Dendritic cell treated with granulocyte-macrophage colony-stimulating factor and Interleukin-4, amounts not matched to agents 40 ng/mL and 50 ng/mL, for 4 days (primary cell): Measurements from ENCODE around the gene TAF6.

Experiments
- H3K27ac Mint-ChIP-seq: one replicate; pipeline ENCODE4 v1.8.0; 2022; ENCODE audit warnings: mild to moderate bottlenecking, mixed read lengths
- H3K27me3 Mint-ChIP-seq: one replicate; pipeline ENCODE4 v1.8.0; 2022; ENCODE audit warnings: mild to moderate bottlenecking, mixed read lengths
- H3K36me3 Mint-ChIP-seq: one replicate; pipeline ENCODE4 v1.8.0; 2022; ENCODE audit warnings: low read depth, mixed read lengths
- H3K4me1 Mint-ChIP-seq: one replicate; pipeline ENCODE4 v1.8.0; 2022; ENCODE audit warnings: low read depth, mixed read lengths
- H3K4me3 Mint-ChIP-seq: one replicate; pipeline ENCODE4 v1.8.0; 2022; ENCODE audit warnings: mild to moderate bottlenecking, moderate library complexity, mixed read lengths
- H3K9me3 Mint-ChIP-seq: one replicate; pipeline ENCODE4 v1.8.0; 2022; ENCODE audit warnings: mixed read lengths
- intact Hi-C: fragments of 100-400 bp; cut with micrococcal nuclease; formaldehyde crosslinking; loops from one replicate; pipeline ENCODE4 v1.15.0; 2022

Gene TAF6

GRCh38 chr7:100122067-100122466 is 2.9 kb upstream of the TAF6 start:
- peak overlapping the region; percentile 35 for H3K27ac Mint-ChIP-seq
- H3K4me1 Mint-ChIP-seq, result peaks cover 64% of the 10 kb centered on the region
- H3K9me3 Mint-ChIP-seq, result no peaks in the 10 kb centered on the region
- H3K4me3 Mint-ChIP-seq, result no peak overlapping the region
- intact Hi-C loops, result no loop called here
- peaks cover 31% of the 10 kb centered on the region for H3K36me3 Mint-ChIP-seq
- H3K27me3 Mint-ChIP-seq, result no peaks in the 10 kb centered on the region

GRCh38 chr7:100120733-100121036 is 1.5 kb upstream of the TAF6 start:
- H3K4me1 Mint-ChIP-seq, result peaks cover 60% of the 10 kb centered on the region
- H3K27me3 Mint-ChIP-seq, result no peaks in the 10 kb centered on the region

GRCh38 chr7:100119970-100120732 is 993 bp upstream of the TAF6 start:
- H3K36me3 Mint-ChIP-seq, result peaks cover 27% of the 10 kb centered on the region
- H3K27me3 Mint-ChIP-seq, result no peaks in the 10 kb centered on the region
- intact Hi-C loops, result loop anchor here (1.0 to 2.0 kb wide), 2 partner anchors 7 to 19 kb away; partner anchors contain the start of genes AP4M1 and MCM7
- H3K4me1 Mint-ChIP-seq, result peaks cover 55% of the 10 kb centered on the region
- H3K27ac Mint-ChIP-seq, result peak overlapping the region; percentile 97
- no peaks in the 10 kb centered on the region for H3K9me3 Mint-ChIP-seq
- peak overlapping the region; percentile 100 for H3K4me3 Mint-ChIP-seq

More at GRCh38 chr7:100120733-100121036, 1.5 kb upstream of the TAF6 start:
- intact Hi-C loops, result no loop called here
- Mint-ChIP-seq H3K27ac (peak overlapping the region; percentile 97), H3K9me3 (no peaks in the 10 kb centered on the region), H3K4me3 (peak overlapping the region; percentile 100), H3K36me3 (peaks cover 22% of the 10 kb centered on the region)

- H3K4me1 Mint-ChIP-seq, result peaks cover 44% of the 10 kb centered on the region
Measured at GRCh38 chr7:100118388-100119071, 628 bp downstream of the TAF6 start.

GRCh38 chr7:100115026-100115425 is 4.1 kb downstream of the TAF6 start:
- peaks cover 70% of the 10 kb centered on the region for H3K36me3 Mint-ChIP-seq
- no peak overlapping the region for H3K27ac Mint-ChIP-seq
- no peaks in the 10 kb centered on the region for H3K27me3 Mint-ChIP-seq
- no peaks in the 10 kb centered on the region for H3K9me3 Mint-ChIP-seq
- H3K4me1 Mint-ChIP-seq, result peaks cover 35% of the 10 kb centered on the region
- no peak overlapping the region for H3K4me3 Mint-ChIP-seq
- intact Hi-C loops, result no loop called here

More at GRCh38 chr7:100118388-100119071, 628 bp downstream of the TAF6 start:
- Mint-ChIP-seq H3K27me3 (no peaks in the 10 kb centered on the region), H3K36me3 (peaks cover 43% of the 10 kb centered on the region), H3K4me3 (peak overlapping the region; percentile 100), H3K27ac (peak overlapping the region; percentile 97), H3K9me3 (no peaks in the 10 kb centered on the region)
- intact Hi-C loops, result loop anchor here (1.0 to 2.0 kb wide), 2 partner anchors 9 to 18 kb away; partner anchors contain the start of genes AP4M1 and MCM7

GRCh38 chr7:100111914-100112313 is 7.2 kb downstream of the TAF6 start:
- H3K27me3 Mint-ChIP-seq, result no peaks in the 10 kb centered on the region
- no peak overlapping the region for H3K4me3 Mint-ChIP-seq
- H3K27ac Mint-ChIP-seq, result no peak overlapping the region
- H3K36me3 Mint-ChIP-seq, result peaks cover 88% of the 10 kb centered on the region
- intact Hi-C loops, result no loop called here
- H3K4me1 Mint-ChIP-seq, result peaks cover 27% of the 10 kb centered on the region
- no peaks in the 10 kb centered on the region for H3K9me3 Mint-ChIP-seq

- Mint-ChIP-seq H3K27ac (no peak overlapping the region), H3K36me3 (peaks cover 96% of the 10 kb centered on the region)
- intact Hi-C loops, result no loop called here
Measured at GRCh38 chr7:100111156-100111555, 8.0 kb downstream of the TAF6 start.

GRCh38 chr7:100109521-100110163 is 9.5 kb downstream of the TAF6 start:
- intact Hi-C loops, result no loop called here
- peaks cover 100% of the 10 kb centered on the region for H3K36me3 Mint-ChIP-seq
- H3K27ac Mint-ChIP-seq, result no peak overlapping the region
- H3K9me3 Mint-ChIP-seq, result no peaks in the 10 kb centered on the region
- peaks cover 26% of the 10 kb centered on the region for H3K4me1 Mint-ChIP-seq
- no peak overlapping the region for H3K4me3 Mint-ChIP-seq
- no peaks in the 10 kb centered on the region for H3K27me3 Mint-ChIP-seq

More at GRCh38 chr7:100111156-100111555, 8.0 kb downstream of the TAF6 start:
- Mint-ChIP-seq H3K4me1 (peaks cover 26% of the 10 kb centered on the region), H3K27me3 (no peaks in the 10 kb centered on the region), H3K9me3 (no peaks in the 10 kb centered on the region), H3K4me3 (no peak overlapping the region)

GRCh38 chr7:100107890-100108289 is 11.3 kb downstream of the TAF6 start:
- H3K9me3 Mint-ChIP-seq, result no peaks in the 10 kb centered on the region
- no peak overlapping the region for H3K27ac Mint-ChIP-seq
- peaks cover 100% of the 10 kb centered on the region for H3K36me3 Mint-ChIP-seq
- H3K4me3 Mint-ChIP-seq, result no peak overlapping the region
- intact Hi-C loops, result no loop called here
- peaks cover 19% of the 10 kb centered on the region for H3K4me1 Mint-ChIP-seq
- no peaks in the 10 kb centered on the region for H3K27me3 Mint-ChIP-seq

GRCh38 chr7:100107125-100107737 is 11.9 kb downstream of the TAF6 start:
- peaks cover 20% of the 10 kb centered on the region for H3K4me1 Mint-ChIP-seq
- H3K27me3 Mint-ChIP-seq, result no peaks in the 10 kb centered on the region
- no peak overlapping the region for H3K27ac Mint-ChIP-seq
- intact Hi-C loops, result no loop called here
- H3K36me3 Mint-ChIP-seq, result peaks cover 93% of the 10 kb centered on the region
- no peaks in the 10 kb centered on the region for H3K9me3 Mint-ChIP-seq
- H3K4me3 Mint-ChIP-seq, result no peak overlapping the region

GRCh38 chr7:100106633-100107032 is 12.5 kb downstream of the TAF6 start:
- intact Hi-C loops, result no loop called here
- Mint-ChIP-seq H3K4me1 (peaks cover 20% of the 10 kb centered on the region), H3K27me3 (no peaks in the 10 kb centered on the region), H3K36me3 (peaks cover 90% of the 10 kb centered on the region), H3K4me3 (no peak overlapping the region), H3K9me3 (no peaks in the 10 kb centered on the region), H3K27ac (peak overlapping the region; percentile 15)

GRCh38 chr7:100105534-100105933 is 13.6 kb downstream of the TAF6 start:
- Mint-ChIP-seq H3K9me3 (no peaks in the 10 kb centered on the region), H3K36me3 (peaks cover 87% of the 10 kb centered on the region), H3K4me1 (peaks cover 20% of the 10 kb centered on the region), H3K27me3 (no peaks in the 10 kb centered on the region), H3K4me3 (no peak overlapping the region), H3K27ac (no peak overlapping the region)
- intact Hi-C loops, result no loop called here

GRCh38 chr7:100102950-100103840 is 16.0 kb downstream of the TAF6 start:
- H3K36me3 Mint-ChIP-seq, result peaks cover 83% of the 10 kb centered on the region
- intact Hi-C loops, result no loop called here
- H3K27me3 Mint-ChIP-seq, result no peaks in the 10 kb centered on the region

More at GRCh38 chr7:100102950-100103840, 16.0 kb downstream of the TAF6 start:
- Mint-ChIP-seq H3K4me1 (peaks cover 40% of the 10 kb centered on the region), H3K9me3 (no peaks in the 10 kb centered on the region), H3K4me3 (no peak overlapping the region), H3K27ac (no peak overlapping the region)
